ENCODE data around the gene LNPK. TPM values are rescaled to one million over a fixed set of nuclear protein-coding genes. Genes with fewer than 3 reads are reported as not detected.

LNPK gene
- total and polyA plus RNA-seq, 9 donors = 5.4 to 40.3 (median 21.4) TPM

- 73 to 83% (median 76%) methylated on average over 3 of the region's 3 CpGs for WGBS, 3 donors
- H3K27me3 ChIP-seq = no peaks in the 10 kb centered on the region
- H3K36me3 ChIP-seq = no peaks in the 10 kb centered on the region
- H3K27ac ChIP-seq = no peak overlapping the region
- TF ChIP-seq EP300 (IDR thresholded peaks at IDR 0.05) (no peak), CTCF (IDR thresholded peaks at IDR 0.05) (no peak), POLR2A (IDR thresholded peaks at IDR 0.05) (no peak)
- no peak for DNase-seq
- no peaks in the 10 kb centered on the region for H3K9me3 ChIP-seq
- H3K4me1 ChIP-seq (ENCODE audit: insufficient read depth) = peaks cover under 1% of the 10 kb centered on the region
- no peak overlapping the region for H3K4me3 ChIP-seq
- intact Hi-C loops (cut with DNase I) = no loop called here
These were observed 124.1 kb downstream of the LNPK start for GRCh38 chr2:175877845-175878544.

GRCh38 chr2:175874291-175874690, 127.8 kb downstream of the LNPK start:
- no peak overlapping the region for H3K27ac ChIP-seq
- H3K4me3 ChIP-seq = no peak overlapping the region
- no peaks in the 10 kb centered on the region for H3K36me3 ChIP-seq
- TF ChIP-seq CTCF (IDR thresholded peaks at IDR 0.05) (no peak), POLR2A (IDR thresholded peaks at IDR 0.05) (no peak), EP300 (IDR thresholded peaks at IDR 0.05) (no peak)
- WGBS, 3 donors = 25 to 50% (median 38%) methylated on average over 3 of the region's 3 CpGs
- intact Hi-C loops (cut with DNase I) = no loop called here
- no peaks in the 10 kb centered on the region for H3K9me3 ChIP-seq
- no peak for DNase-seq
- no peaks in the 10 kb centered on the region for H3K27me3 ChIP-seq
- H3K4me1 ChIP-seq (ENCODE audit: insufficient read depth) = peaks cover 7% of the 10 kb centered on the region

Other genes starting within 250 kb of the LNPK start
- gene EVX2, start 81.7 kb upstream of the LNPK start, total RNA-seq = not detected
- not detected for gene EVX2, start 81.7 kb upstream of the LNPK start, polyA plus RNA-seq
- gene HOXD13, start 90.5 kb upstream of the LNPK start, total RNA-seq = not detected
- gene HOXD13, start 90.5 kb upstream of the LNPK start, polyA plus RNA-seq = not detected
- not detected for gene HOXD12, start 97.5 kb upstream of the LNPK start, total RNA-seq
- gene HOXD12, start 97.5 kb upstream of the LNPK start, polyA plus RNA-seq = not detected
- gene HOXD11, start 105.0 kb upstream of the LNPK start, total RNA-seq = 1 to 10 TPM in 2 of 7 donors, under 1 TPM in 1, not detected in 4; 0.61 to 1.3 (median 1.1) TPM
- gene HOXD11, start 105.0 kb upstream of the LNPK start, polyA plus RNA-seq = under 1 TPM; 0.07 to 0.48 TPM
- 1 to 10 TPM in 4 of 7 donors, under 1 TPM in 3; 0.38 to 3.2 (median 1.0) TPM for gene HOXD10, start 114.5 kb upstream of the LNPK start, total RNA-seq
- 1 to 10 TPM; 1.1 to 8.1 TPM for gene HOXD10, start 114.5 kb upstream of the LNPK start, polyA plus RNA-seq
- gene HOXD9, start 120.5 kb upstream of the LNPK start, total RNA-seq = 10 to 100 TPM in 6 of 7 donors, 1 to 10 TPM in 1; 9.7 to 20.6 (median 12.8) TPM
- gene HOXD9, start 120.5 kb upstream of the LNPK start, polyA plus RNA-seq = 10 to 100 TPM; 11.7 to 13.0 TPM
- 10 to 100 TPM; 29.2 to 46.8 (median 33.1) TPM for gene HOXD8, start 127.4 kb upstream of the LNPK start, total RNA-seq
- gene HOXD8, start 127.4 kb upstream of the LNPK start, polyA plus RNA-seq = 10 to 100 TPM; 36.9 to 50.6 TPM
- 10 to 100 TPM in 6 of 7 donors, 1 to 10 TPM in 1; 6.2 to 16.5 (median 12.7) TPM for gene HOXD4, start 149.3 kb upstream of the LNPK start, total RNA-seq
- gene HOXD4, start 149.3 kb upstream of the LNPK start, polyA plus RNA-seq = 10 to 100 TPM in 1 of 2 donors, 1 to 10 TPM in 1; 8.3 to 11.0 TPM
- gene HOXD3, start 155.0 kb upstream of the LNPK start, total RNA-seq = 10 to 100 TPM; 12.5 to 18.7 (median 16.5) TPM
- gene HOXD3, start 155.0 kb upstream of the LNPK start, polyA plus RNA-seq = 10 to 100 TPM in 1 of 2 donors, 1 to 10 TPM in 1; 6.7 to 10.1 TPM
- 1 to 10 TPM in 1 of 7 donors, under 1 TPM in 6; 0.23 to 5.3 (median 0.52) TPM for gene HOXD1, start 186.4 kb upstream of the LNPK start, total RNA-seq
- gene HOXD1, start 186.4 kb upstream of the LNPK start, polyA plus RNA-seq = under 1 TPM; 0.58 to 0.76 TPM

Data from ovary (tissue), 9 donors.